HEK293 (cell line): ENCODE data around the gene KIRREL3.

Experiments used
- YY1 ChIP-seq: fragments of 450-650 bp; formaldehyde crosslinking; IDR thresholded peaks from 2 replicates; pipeline ENCODE4 v1.5.1; 2018; ENCODE audit warnings: missing biosample characterization, missing genetic modification characterization
- ZNF24 ChIP-seq: fragments of 450-650 bp; formaldehyde crosslinking; IDR thresholded peaks from 2 replicates; pipeline ENCODE4 v1.5.1; 2016; ENCODE audit warnings: missing biosample characterization, missing genetic modification characterization

DNA sequence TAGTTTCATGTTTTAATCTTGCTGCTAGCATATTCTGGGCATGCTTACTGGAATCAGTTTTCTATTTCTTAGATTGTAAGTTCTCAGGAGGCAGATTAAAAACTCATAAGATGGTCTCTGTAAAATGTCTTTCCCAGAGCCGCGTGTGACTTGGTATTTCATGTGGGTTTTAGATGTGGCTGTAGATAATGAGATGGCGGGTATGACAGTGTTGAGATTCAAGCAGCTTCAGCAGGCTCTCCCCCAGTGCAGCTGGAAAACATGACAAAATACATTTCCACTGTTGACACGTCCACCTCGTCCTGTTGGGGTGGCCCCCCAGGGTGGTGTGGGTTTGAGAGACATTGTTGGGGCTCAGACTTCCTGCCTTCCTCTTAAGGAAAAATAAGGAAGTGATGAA, 106.8 kb downstream of the KIRREL3 start:
- TF ChIP-seq ZNF24 (tag by site-specific recombination) (no peak), YY1 (tag by site-specific recombination) (no peak)
